GM19324 (cell line): ENCODE results near the gene SEC14L5.
A peak's percentile ranks its signal among the peaks of the same experiment; 100 is the strongest.
"Not testable (repeated sequence)": the region's sequence is repeated elsewhere in the genome, so short reads cannot be mapped to it uniquely, and the experiment has no call there.

Source experiments
- ATAC-seq: cut with Tn5 transposase; IDR thresholded peaks from one replicate; pipeline ENCODE4 v1.9.1; 2021; ENCODE audit warnings: mild to moderate bottlenecking, moderate library complexity; ENCODE audit not compliant: unreplicated experiment, low FRiP score

Gene SEC14L5

DNA sequence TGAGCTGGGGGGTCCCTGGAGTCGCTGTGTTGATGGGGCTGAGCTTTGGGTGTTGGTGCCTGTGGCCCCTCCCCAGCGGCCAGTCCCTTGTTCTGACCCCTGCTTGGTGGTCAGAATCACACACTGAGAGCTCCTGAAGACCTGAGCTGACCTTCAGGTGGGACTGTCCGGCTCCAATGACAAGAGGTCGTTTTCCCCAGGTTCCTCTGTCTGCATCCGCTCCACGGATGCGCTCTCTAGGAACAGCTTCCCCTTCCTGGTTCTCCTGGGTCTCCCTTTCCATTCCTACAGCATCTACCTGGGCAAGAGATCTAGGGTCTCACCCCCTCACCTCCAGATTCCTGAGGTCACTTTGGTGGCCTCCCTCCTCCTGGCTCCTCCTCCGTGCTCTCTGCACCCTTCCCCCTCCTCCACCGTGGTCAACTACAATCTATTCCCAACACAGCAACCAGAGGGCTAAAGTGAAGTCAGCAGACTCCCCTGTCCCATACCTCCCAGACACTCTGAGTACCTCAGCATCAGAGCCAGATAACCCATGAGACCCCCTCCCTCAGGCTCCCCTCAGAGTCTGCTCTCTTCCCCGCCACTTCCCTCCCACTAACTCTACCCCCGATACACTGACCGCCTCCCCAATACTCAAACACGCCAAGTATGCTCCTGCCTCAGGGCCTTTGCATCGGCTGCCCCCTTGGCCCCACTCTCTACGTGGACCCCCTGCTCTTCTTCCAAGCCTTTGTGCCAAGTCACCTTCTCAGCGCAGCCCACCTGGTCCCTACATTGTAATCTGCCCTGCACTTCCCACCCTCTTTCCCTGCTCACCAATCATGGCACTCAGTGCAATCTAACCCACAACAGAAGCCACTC is 9.0 kb upstream of the SEC14L5 start:
- ATAC-seq: no peak

DNA sequence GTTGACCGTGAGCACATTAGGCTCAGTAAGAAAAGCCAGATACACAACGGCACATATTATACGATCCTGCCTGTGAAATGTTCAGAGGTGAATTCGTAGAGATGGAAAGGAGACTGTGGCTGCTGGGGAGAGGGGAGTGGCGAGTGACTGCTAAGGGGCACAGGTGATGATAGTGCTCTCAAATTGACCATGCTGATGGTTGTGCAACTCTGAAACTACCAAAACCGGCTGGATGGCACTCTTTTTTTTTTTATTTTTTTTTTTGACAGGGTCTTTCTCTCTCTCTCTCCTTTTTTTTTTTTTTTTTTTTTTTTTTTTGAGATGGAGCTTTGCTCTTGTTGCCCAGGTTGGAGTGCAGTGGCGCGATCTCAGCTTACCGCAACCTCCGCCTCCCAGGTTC is 8.1 kb upstream of the SEC14L5 start:
- ATAC-seq: no peak

DNA sequence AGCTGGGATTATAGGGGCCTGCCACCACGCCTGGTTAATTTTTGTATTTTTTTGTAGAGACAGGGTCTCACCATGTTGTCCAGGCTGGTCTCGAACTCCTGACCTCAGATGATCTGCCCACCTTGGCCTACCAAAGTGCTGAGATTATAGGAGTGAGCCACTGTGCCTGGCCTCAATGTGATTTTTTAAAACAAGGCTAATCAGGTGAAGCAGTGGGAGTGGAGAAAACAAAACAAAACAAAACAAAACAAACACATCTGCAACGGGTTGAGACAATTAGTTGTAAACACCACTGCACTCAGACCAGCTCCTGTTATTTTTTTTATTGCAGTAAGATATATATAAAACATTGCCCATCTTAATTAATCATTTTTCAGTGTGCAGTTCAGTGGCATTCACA is 6.5 kb upstream of the SEC14L5 start:
- not testable (repeated sequence) for ATAC-seq

DNA sequence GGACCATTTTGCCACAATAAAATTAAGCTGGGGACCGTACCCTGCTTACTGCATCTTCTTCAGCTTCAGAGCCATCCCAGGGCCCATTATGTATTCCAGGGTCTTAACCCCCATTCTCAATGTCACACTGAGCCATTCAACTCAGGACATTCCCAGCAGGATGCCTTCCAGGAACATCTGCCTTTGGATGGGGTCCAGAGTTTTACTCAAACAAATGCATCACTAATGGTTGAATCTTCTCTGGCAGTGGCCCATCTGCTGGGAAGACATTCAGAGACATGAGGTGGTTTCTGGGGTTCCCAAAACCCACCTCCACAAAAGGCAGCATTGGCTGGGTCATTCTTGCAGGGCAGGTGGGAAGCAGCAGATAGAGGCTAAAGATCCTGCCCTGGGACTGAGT is 3.4 kb upstream of the SEC14L5 start:
- no peak for ATAC-seq

DNA sequence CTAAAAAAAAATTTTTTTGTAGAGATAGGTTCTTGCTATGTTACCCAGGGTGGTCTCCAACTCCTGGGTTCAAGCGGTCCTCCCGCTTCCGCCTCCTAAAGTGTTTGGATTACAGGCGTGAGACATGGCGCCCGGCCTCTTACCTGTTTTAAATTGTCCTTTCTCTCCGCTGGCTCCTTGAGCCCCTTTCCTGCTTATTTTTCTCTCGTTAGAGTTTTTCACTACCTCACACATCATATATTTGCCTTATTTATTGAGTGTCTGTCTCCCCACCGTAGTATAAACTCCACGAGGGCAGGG is 760 bp upstream of the SEC14L5 start:
- ATAC-seq: no peak

DNA sequence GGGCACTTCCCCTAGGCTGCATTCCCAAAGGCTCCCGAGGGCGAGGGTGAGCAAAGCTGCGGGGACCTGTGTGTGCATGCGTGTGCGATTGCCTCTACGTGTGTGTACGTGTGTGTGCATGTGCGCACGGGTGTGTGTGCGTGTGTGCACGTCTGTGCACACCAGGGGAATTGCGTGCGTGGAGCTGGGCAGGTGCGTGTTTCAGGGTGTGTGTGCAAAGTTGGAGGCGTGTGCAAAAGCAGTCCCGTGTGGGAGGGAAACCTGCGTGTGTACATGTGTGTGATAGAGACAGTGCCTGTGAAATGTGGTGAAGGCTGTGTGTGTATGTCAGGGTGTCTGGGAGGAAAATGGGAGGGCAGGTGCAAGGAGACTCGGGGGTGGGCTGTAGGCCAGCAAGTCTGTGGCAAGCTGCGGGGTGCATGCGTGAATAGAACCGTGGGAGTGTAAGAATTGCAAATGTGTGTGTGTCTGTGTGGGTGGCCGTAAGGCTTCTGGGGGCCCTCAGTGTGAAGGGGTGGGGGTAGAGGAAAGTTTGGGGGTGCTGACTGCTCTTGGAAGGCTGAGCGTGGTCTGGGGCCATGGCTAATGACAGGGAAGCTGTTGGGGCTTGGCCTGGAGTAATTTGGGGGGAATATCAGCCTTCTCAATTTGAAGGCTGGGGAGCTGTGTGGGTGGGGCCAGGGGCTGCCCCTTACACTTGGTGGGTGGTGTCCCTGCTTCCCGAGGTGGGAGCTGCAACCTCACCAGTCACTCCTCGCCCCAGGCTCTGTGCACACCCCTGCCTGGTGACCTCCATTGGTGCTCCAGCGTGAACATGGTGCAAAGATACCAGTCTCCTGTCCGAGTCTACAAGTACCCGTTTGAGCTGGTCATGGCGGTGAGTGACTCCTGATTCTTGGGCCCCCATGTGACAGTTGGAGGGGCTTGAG is 644 bp downstream of the SEC14L5 start:
- no peak for ATAC-seq

DNA sequence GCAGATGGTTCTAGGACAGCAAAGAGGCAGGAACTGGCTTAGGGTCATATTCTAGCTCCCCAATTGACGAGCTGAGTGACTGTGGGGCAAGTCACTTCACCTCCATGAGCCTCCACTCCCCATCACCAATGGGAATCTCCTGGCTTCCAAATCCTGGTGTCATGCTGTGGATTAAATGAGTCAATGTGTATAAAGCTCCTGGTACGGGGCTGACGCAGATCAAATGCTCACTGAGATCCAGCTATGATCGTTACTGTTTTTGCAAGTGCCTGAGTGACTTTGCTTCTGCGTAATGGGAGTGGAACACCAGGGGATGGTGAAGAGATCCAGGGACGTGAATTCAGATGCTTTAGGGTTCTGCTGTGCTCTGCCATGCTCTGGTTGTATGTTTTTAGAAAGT is 2.4 kb downstream of the SEC14L5 start:
- no peak for ATAC-seq

DNA sequence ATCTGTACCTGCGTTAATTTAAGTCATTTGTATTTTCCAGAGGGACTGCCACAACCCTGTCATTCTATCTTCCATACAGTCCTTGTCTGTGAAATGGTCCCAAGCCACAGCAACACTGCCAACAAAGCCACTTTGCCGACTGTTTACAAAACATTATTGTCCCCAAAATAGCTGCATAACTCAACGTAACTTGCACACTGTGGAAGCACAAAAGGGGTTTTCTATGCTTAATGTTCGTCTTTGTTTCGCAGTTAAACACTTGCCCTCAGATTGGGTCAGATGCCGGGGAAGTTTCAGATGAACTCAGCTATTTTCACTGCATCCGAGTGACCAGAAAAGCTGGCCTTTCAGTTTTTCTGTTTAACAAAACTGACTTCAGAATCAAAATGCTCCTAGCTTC is 4.6 kb downstream of the SEC14L5 start:
- ATAC-seq: no peak

DNA sequence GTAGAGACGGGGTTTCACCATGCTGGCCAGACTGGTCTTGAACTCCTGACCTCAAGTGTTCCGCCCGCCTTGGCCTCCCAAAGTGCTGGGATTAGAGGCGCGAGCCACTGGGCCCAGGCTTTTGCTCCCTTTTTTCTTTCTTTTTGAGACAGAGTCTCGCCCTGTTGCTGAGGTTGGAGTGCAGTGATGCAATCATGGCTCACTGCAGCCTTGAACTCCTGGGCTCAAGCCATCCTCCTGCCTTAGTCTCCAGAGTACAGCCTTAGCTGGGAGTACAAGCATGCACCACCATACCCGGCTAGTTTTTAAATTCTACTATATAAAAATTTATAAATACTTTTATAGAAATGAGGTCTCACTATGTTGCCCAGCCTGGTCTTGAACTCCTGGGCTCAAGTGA is 5.4 kb downstream of the SEC14L5 start:
- ATAC-seq: not testable (repeated sequence)

DNA sequence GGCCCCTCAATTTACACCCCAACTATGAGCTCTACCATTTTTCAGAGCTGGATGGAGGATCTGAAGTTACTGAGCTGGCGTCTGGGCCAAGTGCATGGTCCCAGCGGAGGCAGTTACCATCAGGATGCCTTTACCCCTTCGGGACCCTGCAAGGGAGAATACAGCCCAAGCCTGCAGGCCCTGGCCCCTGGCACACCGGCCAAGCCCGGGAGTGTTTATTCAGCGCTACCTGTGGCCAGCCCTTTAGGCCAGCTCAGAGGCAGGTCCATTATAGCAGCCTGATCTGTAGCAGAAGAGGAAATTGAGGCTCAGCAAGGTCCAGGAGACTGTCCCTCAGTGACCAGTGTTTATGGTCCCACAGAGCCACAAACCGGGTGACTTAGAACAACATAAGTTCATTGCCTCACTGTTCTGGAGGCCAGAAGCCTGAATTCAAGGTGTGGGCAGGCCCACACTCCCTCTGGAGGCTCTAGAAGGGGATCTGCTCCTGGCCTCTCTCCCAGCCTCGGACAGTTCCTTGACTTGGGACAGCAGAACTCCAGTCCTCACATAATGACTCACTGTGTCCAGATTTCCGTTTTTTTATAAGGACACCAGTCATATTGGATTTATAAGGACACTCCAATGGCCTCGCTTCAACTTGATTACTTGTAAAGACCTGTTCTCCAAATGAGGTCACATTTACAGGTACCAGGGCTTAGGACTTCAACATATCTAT is 8.8 kb downstream of the SEC14L5 start:
- ATAC-seq: no peak

DNA sequence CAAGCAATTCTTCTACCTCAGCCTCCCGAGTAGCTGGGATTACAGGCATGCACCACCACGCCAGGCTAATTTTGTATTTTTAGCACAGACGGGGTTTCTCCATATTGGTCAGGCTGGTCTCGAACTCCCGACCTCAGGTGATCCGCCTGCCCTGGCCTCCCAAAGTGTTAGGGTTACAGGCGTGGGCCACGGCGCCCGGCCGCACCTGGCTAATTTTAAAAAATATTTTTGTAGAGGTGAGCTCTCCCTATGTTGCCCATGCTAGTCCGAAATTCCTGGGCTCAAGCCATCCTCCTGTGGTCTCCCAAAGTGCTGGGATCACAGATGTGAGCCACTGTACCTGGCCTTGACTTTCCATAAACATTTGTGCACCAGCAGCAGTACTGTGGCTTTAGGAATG is 10.1 kb downstream of the SEC14L5 start:
- ATAC-seq: not testable (repeated sequence)

DNA sequence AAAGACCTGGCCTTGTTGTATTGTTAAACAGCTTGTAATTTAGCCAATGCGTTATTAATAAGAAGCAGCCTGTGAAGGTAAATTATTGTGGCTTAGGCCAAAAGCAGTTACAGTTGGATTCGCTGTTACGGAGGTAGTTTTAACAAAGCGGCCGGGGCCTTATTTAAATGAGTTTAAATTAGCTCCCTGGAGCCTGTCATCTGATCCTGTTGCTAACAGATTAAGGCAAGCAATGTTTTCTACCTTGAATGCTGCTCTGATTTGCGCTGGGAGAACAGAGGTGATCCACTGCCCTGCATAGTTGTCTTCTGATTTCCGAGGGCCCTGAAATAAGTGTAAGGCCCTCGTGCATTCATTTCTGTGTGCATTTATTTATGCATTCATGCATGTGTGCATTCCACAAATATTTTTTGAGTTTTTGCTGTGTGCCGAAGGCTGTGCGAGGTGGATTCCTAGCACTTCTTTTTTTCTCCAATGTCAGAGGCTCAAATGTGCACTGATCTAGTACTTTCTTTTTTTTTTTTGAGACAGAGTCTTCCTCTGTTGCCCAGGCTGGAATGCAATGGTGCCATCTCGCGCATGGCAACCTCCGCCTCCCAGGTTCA is 10.9 kb downstream of the SEC14L5 start:
- ATAC-seq: no peak

DNA sequence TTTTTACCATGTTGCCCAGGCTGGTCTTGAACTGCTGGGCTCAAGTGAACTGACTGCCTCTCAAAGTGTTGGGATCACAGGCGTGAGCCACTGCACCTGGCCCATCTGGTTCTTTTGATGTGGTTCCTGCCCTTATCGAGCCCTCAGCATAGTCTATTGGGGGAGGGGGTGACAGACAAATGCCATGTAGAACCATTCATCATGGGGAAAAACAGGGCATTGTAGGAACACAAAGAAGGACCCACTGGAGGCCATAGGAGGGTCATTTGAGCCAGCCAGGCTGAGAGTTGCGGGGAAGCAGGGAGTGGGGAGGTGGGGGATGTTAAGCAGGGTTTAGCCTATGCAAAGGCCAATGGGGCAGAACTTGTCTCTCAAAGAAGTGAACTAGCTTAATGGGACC is 11.9 kb downstream of the SEC14L5 start:
- no peak for ATAC-seq

DNA sequence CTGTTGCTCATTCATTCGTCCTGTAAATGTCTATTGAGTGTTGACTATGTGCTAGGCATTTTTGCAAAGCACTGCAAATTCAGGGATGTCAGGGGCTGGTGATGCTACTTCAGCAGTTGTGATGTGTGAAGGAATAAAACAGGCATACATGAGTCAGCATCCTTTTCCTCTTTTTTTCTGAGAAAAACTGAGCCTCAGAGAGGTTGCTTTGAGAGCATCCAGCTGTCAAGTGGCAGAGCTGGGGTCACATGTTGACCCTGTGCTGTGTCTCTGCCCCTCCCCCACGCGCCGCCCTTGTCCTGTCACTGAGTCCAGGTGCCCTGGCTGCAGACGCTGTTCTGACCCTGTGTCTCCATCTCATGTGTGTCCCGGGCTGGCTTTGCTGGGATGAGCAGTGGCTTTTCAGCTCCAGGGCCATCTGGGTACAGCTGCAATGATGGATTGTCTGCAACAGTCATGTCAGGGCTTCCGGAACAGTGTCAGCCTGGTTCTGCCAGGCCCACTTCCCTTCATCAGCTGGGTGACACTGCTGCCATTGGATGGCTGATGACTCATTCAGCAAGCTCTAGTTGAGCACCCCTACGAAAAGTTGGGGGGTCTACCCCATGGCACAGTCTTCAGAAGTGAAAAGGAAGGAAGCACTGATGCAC is 14.9 kb downstream of the SEC14L5 start:
- ATAC-seq: no peak

DNA sequence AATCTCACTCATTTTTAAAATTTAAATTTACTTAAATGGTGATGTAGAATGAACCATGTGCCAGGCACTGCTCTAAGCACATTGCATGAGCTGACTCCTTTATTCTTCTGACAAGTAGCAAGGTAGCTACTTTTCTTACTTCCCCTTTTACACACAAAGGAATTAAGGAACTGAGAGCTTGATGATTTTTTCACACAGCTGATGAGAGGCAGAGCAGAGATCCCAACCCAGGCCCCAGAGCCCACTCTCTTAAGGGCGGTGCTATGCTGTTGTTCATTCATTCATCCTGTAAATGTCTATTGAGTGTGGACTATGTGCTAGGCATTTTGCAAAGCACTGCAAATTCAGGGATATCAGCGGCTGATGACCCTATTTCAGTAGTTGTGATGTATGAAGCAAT is 17.9 kb downstream of the SEC14L5 start:
- ATAC-seq: peak; percentile 84

DNA sequence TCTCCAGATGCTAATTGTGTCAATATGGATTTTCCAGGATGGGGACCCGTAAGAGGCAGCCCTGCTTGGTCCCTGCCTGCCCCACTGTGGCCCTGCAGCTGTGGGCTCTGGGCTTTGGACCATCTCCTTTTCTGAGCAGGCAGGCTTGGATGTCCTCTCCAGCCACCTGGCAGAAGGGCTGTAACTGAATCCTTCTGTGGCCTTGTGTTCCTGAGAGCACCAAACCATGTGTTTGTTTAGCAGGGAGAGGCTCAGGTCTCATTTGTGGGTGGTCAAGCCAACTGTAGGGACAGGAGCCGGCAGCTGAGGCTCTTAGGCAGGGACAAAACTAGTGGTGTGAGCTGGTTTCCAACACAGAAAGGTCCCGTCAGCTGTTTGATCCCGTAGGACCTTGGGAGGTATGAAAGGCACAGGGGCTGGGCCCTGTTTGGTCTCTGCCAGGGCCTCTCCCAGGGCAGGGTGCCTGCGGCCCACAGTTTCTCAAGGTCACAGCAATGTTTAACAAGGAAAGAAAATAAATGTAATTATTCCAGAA is 18.5 kb downstream of the SEC14L5 start:
- no peak for ATAC-seq

DNA sequence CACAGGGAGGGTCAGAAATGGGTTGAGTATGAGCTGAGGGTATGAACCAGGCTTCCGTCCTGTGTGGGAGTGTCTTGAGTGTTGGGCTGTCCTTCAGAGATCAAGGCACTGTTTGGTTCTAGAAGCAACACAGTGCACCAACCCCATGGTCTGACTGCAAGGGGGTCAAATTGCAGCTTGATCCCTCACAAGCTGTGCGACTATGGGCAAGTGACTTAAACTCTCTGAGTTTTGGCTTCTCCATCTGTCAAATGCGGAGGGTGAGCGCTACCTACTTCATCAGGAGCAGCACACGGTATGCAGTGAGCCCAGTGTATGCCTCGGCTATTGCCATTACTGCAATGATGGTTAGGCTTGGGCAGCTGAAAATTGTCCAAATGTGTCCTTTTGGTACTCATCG is 21.0 kb downstream of the SEC14L5 start:
- ATAC-seq: no peak

DNA sequence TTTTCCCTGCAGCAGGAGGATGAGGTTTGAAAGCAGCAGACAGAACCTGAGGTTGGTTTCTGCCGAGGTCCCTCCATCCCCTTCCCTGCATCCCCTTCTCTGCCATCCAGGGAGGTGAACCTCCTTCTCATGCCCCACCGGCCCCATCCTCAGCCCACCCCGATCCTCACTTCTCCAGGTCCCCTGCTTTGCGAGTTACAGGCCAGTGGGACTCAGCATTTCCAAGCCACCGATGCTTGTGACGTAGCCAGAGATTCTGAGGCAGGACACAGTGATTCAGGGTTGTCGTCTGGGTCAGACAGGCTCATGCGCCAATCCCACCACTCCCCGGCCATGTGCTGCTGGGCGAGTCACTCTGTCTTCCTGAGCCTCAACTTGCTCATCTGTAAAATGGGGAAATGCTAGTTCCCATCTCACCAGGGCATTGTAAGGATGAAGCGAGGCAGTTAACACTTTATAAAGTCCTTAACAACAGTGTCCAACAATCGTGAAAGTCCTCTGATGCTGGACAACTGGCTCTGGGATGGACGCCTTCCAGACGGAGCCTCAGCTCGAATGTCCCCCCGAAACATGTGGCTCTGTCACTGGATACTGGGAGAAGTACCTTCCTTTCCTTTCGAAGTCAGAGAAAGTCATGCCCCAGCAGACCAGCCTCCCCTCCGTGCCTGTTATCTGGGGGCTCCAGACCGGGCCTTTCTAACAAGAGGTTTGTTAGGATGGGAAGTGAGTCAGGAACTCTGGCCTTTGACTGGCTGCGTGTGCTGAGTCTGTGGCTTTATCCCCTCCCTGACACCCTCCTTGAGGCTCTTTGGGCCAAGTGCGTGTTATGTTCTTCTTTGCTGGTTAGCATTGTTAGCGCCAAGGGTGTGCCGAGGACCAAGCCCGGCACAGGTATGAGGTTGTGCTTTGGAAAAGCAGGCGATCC is 21.9 kb downstream of the SEC14L5 start:
- no peak for ATAC-seq

DNA sequence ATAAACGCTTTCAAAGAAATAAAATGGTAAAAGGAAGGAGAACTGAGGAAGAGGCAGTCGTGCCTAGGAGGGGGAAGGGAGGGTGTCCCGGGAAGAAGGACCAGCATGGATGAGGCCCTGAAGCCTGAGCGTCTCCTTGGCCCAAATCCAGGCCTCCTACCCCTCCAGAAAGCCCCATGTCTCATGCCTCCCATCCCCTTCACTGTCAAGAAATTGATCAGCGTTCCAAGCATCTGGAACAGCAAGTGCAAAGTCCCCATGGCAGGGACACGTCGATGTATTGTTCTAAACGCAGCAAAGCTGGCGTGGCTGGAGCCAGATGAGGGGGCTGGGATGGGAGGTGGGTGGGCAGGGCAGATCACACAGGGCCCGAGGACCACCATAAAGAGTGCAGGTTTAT is 22.6 kb downstream of the SEC14L5 start:
- ATAC-seq: no peak
